ENCODE data around the gene MYO5C. TPM values are rescaled to one million over a fixed set of nuclear protein-coding genes. Genes with fewer than 3 reads are reported as not detected.

MYO5C gene, protein sequence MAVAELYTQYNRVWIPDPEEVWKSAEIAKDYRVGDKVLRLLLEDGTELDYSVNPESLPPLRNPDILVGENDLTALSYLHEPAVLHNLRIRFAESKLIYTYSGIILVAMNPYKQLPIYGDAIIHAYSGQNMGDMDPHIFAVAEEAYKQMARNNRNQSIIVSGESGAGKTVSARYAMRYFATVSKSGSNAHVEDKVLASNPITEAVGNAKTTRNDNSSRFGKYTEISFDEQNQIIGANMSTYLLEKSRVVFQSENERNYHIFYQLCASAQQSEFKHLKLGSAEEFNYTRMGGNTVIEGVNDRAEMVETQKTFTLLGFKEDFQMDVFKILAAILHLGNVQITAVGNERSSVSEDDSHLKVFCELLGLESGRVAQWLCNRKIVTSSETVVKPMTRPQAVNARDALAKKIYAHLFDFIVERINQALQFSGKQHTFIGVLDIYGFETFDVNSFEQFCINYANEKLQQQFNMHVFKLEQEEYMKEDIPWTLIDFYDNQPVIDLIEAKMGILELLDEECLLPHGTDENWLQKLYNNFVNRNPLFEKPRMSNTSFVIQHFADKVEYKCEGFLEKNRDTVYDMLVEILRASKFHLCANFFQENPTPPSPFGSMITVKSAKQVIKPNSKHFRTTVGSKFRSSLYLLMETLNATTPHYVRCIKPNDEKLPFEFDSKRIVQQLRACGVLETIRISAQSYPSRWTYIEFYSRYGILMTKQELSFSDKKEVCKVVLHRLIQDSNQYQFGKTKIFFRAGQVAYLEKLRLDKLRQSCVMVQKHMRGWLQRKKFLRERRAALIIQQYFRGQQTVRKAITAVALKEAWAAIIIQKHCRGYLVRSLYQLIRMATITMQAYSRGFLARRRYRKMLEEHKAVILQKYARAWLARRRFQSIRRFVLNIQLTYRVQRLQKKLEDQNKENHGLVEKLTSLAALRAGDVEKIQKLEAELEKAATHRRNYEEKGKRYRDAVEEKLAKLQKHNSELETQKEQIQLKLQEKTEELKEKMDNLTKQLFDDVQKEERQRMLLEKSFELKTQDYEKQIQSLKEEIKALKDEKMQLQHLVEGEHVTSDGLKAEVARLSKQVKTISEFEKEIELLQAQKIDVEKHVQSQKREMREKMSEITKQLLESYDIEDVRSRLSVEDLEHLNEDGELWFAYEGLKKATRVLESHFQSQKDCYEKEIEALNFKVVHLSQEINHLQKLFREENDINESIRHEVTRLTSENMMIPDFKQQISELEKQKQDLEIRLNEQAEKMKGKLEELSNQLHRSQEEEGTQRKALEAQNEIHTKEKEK (N-terminal part only)
- total RNA-seq: 16.3 TPM

DNA sequence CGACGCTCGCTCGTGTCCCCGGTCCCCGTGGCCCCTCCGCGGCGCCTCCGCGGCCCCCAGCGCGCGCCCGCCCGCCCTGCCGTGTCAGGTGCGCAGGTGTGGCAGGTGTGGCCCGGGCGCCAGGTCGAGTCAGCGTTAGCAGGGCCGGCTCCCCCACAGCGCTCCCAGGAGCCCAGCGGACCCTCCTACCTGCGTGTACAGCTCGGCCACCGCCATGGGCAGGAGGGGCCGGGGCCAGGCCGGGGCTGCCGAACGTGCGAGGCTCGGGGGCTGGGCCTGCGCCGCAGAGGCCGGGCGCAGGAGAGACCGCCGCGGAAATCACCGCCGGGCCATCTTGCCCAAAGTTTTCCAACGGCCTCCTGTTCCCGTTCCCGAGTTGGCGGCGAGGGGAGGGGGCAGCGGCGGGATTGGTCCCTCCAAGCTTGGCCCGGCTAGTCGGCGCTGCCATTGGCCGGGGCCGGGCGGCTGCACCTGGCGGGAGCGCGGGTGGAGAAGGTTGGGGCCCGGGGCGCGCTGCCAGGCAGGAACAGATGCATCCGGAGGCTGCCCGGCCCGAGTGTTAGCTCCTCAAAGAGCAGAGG, at the start of gene MYO5C:
Gene MYO5C, minus strand, starts transcription at position 384 of the 581 bp plus-strand sequence. Its CDS starts 168 bp downstream, at position 216.
- intact Hi-C loops (cut with DNase I): no loop called here
- peak; percentile 76 for ATAC-seq
- peak; percentile 69 for DNase-seq (ENCODE audit: low spot score)

DNA sequence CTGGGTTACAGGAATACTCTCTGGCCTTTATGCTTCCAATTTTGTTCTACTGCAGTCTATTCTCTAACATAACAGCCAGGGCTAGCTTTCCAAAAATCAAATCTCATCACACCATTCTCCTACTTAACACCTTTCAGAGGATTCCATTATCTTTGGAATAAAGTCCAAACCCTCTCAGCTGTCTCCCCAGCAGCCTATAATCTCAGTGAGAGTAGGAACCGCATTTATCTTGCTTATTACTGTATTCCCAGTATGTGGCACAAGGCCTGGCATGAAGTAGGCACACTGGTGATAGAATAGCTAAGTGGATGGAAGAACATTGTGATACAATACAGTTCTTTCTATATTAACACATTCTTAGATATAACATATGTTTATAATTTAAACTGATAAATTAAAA, 49.0 kb upstream of the MYO5C start:
- no peak for DNase-seq (ENCODE audit: low spot score)
- no peak for ATAC-seq
- intact Hi-C loops (cut with DNase I): no loop called here

DNA sequence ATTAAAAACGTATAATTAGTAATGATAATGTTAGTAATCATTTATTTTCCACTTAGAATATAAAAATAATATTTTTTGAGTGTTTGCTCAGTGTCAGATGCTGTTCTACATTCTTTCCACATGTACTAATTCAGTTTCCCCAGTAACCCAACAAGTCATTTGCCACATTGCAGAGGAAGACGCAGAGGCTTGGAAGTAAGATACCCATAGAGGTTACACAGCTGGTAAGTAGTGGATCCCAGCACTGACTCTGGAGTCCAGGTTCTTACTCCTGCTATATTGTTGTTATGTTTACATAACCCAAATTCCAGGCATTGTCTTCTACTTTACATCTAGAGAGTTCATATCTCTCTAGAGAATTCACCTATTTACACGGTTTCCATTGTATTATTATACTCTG, 48.2 kb upstream of the MYO5C start:
- ATAC-seq (no peak), DNase-seq (ENCODE audit: low spot score) (no peak)
- intact Hi-C loops (cut with DNase I): no loop called here

DNA sequence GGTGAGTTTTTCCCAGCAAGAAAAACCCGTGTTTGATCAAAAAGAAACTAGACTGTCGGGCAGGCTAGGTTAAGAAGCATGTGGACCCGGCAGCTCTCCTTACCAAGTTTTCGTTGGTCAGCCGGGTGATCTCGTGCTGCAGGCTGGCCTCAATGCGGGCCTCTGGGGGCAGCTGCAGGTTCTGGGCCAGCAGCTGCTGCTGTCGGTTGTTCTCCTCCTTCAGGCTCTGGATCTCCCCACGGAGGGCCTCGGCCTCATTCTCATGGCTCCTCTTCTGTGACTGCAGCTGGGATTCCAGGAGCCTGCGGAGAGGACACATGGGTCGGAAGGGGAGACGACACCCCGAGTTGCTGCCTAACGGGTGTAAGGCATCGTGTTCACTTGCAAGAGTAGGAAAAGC, 44.5 kb upstream of the MYO5C start:
- ATAC-seq (no peak), DNase-seq (ENCODE audit: low spot score) (no peak)
- intact Hi-C loops (cut with DNase I): no loop called here

DNA sequence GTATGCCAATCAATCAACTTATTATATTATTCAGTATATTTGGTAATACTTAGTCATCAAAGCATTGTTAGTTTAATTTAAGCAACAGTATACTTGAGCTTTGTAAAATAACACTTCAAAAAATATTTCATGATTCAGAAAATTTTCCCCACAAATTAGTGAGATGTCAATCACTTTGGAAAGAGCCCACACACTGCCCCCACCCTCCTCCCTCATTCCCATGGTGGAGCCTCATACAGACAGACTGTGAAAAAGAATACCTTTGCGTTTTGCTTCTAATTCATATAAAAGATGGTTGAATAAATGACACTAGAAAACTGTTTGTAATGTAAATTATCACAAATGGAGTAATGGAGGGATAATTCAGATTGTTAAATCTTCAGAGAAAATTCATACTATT, 43.3 kb upstream of the MYO5C start:
- DNase-seq (ENCODE audit: low spot score) (no peak), ATAC-seq (no peak)
- intact Hi-C loops (cut with DNase I): no loop called here

DNA sequence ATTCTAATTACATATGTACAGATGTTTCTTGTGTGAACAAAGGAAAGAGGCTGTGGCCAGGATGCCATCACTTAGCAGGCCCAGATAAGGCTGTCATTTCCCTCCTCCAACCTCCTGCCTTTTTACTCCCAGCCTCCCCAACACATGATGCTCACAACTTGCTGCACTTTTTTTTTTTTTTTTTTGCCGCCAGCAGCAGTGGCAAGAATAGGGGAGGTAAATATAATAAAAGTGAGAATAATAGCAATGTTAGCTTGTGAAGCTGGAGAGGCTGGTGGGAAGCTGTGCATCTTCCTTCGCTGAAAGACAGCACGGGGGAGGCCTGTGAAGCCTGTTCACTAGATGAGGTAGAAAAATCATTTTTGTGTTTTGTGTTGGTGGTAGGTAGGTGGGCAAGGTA, 42.5 kb upstream of the MYO5C start:
- DNase-seq (ENCODE audit: low spot score) (no peak), ATAC-seq (no peak)
- intact Hi-C loops (cut with DNase I): no loop called here

DNA sequence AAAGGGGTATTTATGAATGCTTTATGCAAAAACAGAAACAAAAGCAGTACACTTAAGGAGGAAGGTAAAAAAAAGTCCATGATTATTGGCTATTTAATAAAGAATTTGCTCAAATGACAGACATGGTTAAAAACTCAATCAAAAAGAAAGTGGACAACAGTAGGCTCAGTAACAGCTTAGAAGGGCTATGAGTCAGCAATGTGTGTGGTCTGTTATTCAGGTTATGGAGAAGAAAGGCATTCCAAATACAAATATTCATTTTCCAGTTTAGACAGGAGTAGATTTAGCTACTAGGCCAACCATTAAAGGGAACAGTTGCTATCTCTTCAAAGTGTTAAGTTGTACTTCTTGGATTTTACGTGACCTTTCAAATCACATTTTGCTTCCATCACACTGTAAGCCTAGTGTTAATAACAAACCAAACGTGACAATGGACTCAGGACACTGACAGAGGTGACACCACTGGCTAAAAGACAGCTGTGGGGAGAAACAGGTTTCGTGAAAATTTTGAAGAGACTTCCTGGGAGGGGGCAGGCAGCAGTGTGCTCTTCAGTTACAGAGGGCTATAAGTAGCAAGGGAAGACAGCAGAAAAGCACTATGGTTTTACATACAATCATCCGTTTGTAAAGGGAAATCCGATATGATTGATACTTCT, 41.7 kb upstream of the MYO5C start:
- no peak for ATAC-seq
- no peak for DNase-seq (ENCODE audit: low spot score)
- intact Hi-C loops (cut with DNase I): no loop called here

DNA sequence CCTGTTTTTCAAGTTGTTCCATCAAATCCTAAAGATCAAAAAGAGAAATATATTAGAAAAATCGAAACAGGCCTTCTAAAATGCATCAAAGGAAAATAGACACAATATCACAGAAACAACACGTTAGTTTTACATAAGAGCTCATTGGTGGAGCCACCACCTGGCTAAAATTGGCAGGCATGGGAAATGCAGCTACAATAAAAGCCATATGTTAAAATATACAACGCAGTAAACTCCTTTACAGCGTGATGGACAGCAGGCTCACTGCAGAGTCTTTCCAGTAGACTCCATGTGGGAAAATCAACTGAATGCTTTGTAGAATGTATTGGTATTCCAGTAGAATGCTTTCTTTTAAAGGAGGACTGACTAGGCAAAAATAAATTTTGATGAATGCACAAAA, 40.9 kb upstream of the MYO5C start:
- intact Hi-C loops (cut with DNase I): no loop called here
- DNase-seq (ENCODE audit: low spot score): no peak
- ATAC-seq: no peak

DNA sequence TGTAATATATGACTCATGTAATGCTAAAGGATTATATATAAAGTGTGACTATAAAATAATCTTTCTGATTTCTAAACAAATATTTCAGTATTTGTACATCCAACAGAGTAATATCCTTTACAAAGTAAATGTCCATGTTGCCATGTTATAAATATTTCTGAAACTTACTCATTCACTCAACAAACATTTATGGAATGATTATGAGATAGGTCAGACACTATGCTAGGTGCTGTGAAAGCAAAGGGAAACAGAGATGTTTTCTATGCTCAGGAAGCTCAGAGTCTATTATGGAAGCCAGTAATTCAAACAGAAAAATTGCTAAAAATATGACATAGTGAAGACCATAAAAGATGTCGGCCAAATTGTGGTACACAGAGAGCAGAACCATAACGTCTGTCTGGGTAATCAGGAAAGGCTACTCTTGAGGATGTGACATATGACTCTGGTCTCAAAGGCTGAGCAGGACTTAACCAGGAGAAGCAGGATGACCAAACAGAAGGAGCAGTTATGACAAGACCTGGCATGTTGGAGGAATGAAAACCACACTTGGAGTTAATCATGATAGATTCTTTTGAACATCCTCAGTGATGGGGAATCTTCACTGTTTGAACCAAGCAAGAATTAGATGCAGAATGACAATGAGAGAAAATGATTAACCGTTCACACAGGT, 39.0 kb upstream of the MYO5C start:
- DNase-seq (ENCODE audit: low spot score) (no peak), ATAC-seq (no peak)
- intact Hi-C loops (cut with DNase I): no loop called here

DNA sequence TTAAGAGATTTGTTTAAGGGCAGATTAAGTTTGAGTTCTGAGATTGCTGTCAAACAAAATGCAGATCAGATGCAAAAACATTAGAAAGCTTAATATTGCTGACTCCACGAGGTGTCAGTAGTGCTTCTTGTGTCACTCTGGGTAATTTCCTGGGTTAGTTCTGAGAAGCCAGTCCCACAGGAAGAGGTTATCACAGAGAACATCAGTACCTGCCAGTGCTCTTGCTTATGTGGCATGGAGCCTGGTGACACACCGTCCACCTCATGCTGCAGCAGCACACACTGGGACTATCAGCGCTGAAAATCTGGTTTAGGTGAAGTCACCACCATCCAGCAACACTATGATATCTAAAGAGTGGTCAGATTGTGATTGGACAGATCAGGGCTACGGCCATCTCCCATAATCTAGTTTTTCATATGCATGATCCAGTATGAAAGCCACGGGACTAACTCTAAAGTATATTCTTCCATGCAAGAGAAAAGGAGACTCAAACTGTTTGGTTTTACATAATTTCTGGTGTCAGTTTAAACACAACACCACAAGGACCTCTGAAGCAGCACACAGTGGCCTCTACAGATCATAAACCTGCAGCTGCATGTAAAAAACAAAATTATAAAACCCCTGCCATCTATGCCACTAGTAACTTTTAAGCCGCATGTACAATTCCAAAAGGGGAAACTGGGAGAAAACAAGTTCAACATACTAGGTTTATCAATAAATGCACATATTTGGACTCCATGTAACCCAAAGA, 36.1 kb upstream of the MYO5C start:
- ATAC-seq (peak; percentile 57), DNase-seq (ENCODE audit: low spot score) (no peak)
- intact Hi-C loops (cut with DNase I): no loop called here

DNA sequence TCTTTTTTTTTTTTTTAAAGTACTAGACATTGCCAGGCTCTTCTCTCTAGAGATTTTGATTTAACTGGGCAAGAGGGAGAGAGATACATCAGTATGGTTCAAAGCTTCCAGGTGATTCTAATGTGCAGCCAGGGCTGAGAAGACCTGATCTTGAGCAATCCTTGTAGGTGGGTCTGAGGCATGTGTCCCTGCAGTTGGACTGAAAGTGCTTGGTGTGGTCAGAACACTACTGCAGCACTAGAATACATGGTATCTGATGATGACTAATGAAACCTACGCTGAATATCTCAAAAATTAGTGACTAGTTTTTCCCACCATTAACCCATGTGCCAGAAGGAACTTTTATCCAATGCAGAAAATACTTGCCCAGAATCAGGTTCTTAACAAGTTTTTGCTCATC, 34.4 kb upstream of the MYO5C start:
- no peak for DNase-seq (ENCODE audit: low spot score)
- no peak for ATAC-seq
- intact Hi-C loops (cut with DNase I): no loop called here

DNA sequence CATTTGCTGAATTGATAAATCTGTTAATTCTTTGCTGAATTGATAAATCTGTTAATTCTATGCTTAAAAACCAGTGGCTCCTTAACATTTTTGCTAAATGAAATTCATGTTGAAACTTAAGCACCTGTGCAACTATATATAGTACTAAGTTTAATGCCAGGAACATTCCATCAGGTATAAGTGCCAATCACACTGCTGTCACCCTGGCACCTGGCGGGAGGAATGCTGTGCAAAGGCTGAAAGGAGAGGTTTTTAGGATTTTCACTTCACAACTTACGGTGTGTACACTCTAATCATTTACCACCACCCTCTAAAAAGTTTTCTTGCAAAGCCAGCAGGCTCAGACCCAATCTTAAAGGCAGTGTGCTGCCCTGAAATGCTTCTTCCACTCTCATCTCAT, 33.5 kb upstream of the MYO5C start:
- intact Hi-C loops (cut with DNase I): no loop called here
- ATAC-seq: no peak
- DNase-seq (ENCODE audit: low spot score): no peak

DNA sequence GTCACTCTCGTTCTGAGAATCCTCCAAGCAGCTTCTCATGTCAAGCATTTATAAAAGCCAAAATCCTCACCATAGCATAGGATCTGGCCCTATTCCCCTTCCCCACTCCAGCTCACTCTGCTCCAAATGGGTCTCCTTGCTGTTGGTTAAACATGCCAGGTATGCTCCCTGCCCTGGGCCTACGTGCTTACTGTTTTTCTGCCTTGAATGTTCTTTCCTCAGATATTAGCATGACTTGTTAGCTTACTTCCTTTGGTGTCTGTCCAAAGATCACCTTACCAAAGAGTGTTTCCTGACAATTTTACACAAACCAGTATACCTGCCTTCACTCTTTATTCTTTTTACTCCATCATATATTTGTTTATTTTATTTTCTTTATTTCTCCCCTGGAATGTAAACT, 33.1 kb upstream of the MYO5C start:
- intact Hi-C loops (cut with DNase I): no loop called here
- DNase-seq (ENCODE audit: low spot score) (no peak), ATAC-seq (no peak)

DNA sequence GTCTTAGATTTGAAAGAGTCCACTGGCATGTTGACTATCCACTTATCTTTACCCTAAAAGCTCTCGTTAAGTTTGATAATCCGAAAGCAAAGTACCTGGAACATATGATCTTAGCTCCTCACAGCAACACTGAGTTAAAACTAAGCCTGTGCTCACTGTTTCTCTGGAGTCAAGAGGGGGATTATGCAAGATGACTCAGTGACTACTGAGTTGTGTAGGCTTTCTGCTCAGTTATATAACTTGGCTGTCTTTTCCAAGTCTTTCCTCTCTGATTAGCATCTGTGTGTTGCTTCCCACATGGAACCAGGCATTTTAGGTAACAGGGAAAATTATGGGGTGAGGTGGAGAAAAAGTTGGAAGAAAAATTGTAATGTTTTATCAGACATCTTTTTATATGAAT, 31.2 kb upstream of the MYO5C start:
- intact Hi-C loops (cut with DNase I): no loop called here

DNA sequence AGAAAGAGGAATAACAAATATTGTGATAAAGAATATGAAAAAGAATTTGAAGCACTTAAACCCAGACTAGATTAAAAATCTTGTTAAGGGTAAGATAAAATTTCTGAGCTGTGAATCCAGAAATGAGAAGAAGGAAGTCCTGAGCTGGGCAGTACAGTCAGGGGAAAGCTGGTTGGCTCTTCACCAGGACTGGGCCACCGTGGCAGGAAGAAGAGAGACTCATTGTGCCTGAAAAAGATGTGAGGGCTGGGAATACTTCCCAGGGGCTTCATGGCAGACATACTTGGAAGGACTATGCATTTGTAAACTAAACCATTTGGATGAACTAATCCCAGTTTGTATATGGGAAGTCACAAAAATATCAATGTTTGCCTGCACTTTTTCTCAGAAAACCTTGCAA, 28.5 kb upstream of the MYO5C start:
- DNase-seq (ENCODE audit: low spot score) (no peak), ATAC-seq (no peak)
- intact Hi-C loops (cut with DNase I): no loop called here

More for the DNA sequence above, 31.2 kb upstream of the MYO5C start:
- DNase-seq (ENCODE audit: low spot score) (no peak), ATAC-seq (no peak)

DNA sequence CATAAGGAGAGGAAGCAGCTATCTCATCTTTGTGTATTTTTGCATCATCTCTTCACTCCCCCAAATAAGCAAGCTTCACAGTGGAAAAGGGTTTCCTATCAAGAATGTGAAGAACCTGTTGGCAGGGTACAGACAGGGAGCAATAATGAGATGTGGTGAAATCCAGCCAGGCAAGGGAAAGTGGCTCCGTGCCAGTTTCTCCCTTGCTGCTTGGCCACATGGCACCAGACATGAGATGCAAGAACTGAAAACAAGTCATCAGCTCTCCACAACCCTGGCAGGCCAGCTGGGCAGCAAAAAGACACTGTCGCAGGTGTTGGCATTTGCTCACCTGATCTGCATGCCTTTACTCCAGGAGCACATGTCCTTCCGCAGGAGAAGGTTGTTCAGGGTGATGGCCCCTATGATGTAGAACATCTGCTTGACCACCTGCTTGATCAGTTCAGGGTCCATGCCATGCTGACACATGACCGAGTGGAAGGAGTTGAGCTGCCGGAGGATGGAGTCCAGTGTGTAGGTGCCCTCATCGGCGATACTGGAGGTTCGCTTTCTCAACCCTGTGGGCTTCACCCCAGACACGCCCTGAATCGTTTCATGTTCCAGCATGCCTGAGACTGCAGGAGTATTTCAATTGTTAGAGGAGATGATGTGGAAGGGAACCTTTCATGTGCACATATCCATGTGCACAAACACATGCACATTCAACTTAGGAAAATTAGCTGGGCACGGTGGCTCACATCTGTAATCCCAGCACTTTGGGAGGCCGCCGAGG, 23.3 kb upstream of the MYO5C start:
- DNase-seq (ENCODE audit: low spot score): no peak
- intact Hi-C loops (cut with DNase I): no loop called here
- ATAC-seq: no peak

DNA sequence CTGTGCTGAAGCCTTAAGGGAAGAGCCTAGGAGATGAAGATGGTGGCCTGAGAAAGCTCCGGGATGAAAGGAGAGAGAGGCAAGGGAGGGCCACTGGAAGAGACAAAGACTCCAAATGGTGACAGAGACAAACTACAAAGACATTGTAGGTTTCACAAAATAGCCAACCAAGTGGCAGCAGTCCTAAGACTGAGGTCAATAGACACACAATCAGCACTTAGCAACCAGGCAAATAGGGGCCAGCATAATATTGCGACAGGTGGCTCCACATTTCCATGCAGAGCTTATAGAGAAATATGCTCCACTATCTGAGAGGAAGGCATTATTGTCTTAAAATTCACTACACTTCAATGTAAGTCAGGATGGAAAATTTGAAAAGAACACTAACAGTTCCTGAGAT, 22.1 kb upstream of the MYO5C start:
- intact Hi-C loops (cut with DNase I): no loop called here
- no peak for ATAC-seq

More for the DNA sequence above, 22.1 kb upstream of the MYO5C start:
- DNase-seq (ENCODE audit: low spot score): no peak
